ENCODE data around the gene C11orf86. TPM values are rescaled to one million over a fixed set of nuclear protein-coding genes. Genes with fewer than 3 reads are reported as not detected.
A peak's percentile ranks its signal among the peaks of the same experiment; 100 is the strongest.
"Not testable (repeated sequence)": the region's sequence is repeated elsewhere in the genome, so short reads cannot be mapped to it uniquely, and the experiment has no call there.

Gene C11orf86
- polyA plus RNA-seq, 1 donor from 2014 or later: not detected

DNA sequence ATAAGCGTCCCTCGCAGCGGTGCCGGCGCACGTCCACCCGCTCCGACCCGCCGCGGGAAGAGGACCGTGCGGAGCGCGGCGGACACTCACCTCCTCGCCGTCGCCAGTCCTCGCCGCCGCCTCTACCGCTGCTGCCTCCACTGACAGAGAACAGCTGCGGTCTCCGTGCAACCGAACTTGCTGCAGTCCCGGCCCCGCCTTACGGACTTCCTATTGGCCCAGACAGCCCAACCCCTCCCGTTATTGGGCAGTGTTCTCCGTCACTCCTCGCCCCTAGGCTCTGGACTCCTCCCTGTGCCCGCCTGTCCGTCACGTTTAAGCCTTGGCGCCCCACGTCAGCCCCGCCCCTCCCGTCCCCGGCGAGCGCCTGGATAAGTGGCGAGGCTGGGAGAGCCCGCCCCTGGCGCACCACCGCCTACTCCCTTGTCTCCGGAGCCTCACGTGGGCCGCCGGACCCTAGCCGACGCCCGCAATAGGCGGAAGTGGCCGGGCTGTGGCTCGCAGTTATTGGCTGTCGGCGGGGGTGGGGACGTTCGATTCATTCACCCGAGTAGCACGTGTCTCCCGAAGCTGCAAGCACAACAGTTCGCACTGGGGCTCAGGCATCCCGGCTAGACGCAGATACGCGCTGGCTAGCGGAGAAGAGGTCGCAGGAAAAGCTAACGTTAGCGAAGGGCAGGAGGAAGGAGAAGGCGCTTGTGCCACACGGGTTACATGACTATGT lies 16.7 kb upstream of the C11orf86 start, which contains the start of gene PC:
Gene PC (minus strand): TSS at position 152 of the 724 bp plus-strand sequence. CDS start 86,224 bp downstream, outside the sequence.
- Mint-ChIP-seq H3K9me3 (peaks cover 0 to 1% (median 0%) of the 10 kb centered on the region in 3 donors), H3K4me1 (peaks cover 10 to 20% (median 14%) of the 10 kb centered on the region in 3 donors), H3K27me3 (no peaks in the 10 kb centered on the region), H3K27ac (peak within 1 kb of the TSS; percentile 31 to 86 (median 64)), H3K36me3 (no peaks in the 10 kb centered on the region), H3K4me3 (peak within 1 kb of the TSS; percentile 83 to 96 (median 88))

DNA sequence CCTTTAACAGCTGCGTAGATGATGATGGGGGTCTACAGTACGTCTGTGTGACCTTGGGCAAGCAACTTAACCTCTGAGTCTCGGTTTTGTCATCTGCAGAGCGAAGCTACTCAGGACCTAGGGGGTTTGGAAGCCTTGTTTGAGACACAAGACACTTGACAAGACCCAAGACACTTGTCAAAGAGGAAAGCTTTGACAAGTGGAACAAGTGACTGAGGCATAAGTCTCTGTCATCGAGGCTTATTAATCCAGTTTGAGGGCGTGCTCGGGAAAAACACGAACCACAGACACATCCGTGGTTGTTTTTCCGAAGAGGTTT lies 16.2 kb upstream of the C11orf86 start:
- peaks cover 10 to 20% (median 14%) of the 10 kb centered on the region in 3 donors for H3K4me1 Mint-ChIP-seq
- peak overlapping the region in 1 of 3 donors; percentile 64 for H3K27ac Mint-ChIP-seq
- H3K27me3 Mint-ChIP-seq: no peaks in the 10 kb centered on the region
- peak overlapping the region; percentile 83 to 96 (median 88) for H3K4me3 Mint-ChIP-seq
- peaks cover 0 to 1% (median 0%) of the 10 kb centered on the region in 3 donors for H3K9me3 Mint-ChIP-seq
- H3K36me3 Mint-ChIP-seq: no peaks in the 10 kb centered on the region

DNA sequence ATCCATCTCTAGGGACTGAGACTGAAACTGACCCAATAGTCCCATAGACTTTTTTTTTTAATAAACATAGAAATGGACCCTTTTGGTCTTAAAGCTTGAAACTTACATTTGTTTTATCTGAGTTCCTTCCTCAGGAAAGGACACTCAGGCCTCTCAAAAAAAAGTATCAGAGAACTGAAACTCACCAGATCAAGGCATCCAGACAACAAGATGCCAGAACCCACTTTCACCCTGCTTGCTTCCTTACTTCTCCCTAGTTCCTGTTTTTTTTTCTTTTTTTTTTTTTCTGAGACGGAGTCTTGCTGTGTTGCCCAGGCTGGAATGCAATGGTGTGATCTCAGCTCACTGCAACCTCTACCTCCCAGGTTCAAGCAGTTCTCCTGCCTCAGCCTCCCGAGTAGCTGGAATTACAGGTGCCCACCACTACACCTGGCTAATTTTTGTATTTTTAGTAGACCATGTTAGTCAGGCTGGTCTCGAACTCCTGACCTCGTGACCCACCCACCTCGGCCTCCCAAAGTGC lies 13.4 kb upstream of the C11orf86 start:
- H3K27me3 Mint-ChIP-seq, H3K9me3 Mint-ChIP-seq, H3K4me3 Mint-ChIP-seq, H3K27ac Mint-ChIP-seq, H3K36me3 Mint-ChIP-seq: not testable (repeated sequence)
- peaks cover 9 to 16% (median 14%) of the 10 kb centered on the region in 3 donors for H3K4me1 Mint-ChIP-seq

DNA sequence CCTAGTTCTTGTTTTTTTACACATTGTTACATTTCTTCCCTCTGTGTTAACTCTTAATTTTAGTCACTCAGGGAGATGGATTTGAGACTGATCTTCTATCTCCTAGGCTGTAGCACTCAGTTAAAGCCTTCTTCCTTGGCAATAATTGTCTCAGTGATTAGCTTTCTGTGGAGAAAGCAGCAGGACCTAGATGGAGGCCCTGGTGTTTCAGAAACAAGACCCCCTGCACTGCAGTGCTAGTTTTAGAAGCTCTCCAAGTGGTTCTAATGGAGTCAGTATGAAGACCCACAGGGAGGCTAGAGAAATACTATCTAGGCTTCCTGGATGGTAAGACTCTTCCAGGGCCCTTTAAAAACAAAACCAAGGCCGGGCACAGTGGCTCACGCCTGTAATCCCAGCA lies 12.9 kb upstream of the C11orf86 start:
- peaks cover 3% of the 10 kb centered on the region for H3K27me3 Mint-ChIP-seq
- peaks cover 0 to 1% (median 0%) of the 10 kb centered on the region in 3 donors for H3K9me3 Mint-ChIP-seq
- H3K4me3 Mint-ChIP-seq: no peak overlapping the region
- no peak overlapping the region for H3K27ac Mint-ChIP-seq
- no peaks in the 10 kb centered on the region for H3K36me3 Mint-ChIP-seq
- H3K4me1 Mint-ChIP-seq: peaks cover 5 to 14% (median 14%) of the 10 kb centered on the region in 3 donors

DNA sequence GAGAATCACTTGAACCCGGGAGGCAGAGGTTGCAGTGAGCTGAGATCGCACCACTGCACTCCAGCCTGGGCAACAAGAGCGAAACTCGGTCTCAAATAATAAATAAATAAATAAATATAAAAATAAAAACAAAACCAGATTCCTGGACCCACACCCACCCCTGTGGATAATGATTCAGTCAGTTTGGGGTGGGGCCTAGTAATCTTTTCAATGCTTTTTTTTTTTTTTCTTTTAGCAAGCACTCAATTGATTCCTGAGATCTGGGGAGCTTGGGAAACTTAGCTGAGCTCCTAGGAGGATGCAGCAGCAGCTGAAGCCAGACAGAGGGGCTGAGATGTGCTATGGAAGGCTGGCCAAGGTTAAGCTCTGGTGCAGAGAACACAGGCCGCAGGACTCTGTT lies 12.3 kb upstream of the C11orf86 start:
- Mint-ChIP-seq H3K9me3 (peaks cover 0 to 1% (median 0%) of the 10 kb centered on the region in 3 donors), H3K36me3 (no peaks in the 10 kb centered on the region), H3K27ac (no peak overlapping the region), H3K4me1 (peaks cover 5 to 14% (median 12%) of the 10 kb centered on the region in 3 donors), H3K4me3 (no peak overlapping the region), H3K27me3 (peaks cover 3% of the 10 kb centered on the region)

DNA sequence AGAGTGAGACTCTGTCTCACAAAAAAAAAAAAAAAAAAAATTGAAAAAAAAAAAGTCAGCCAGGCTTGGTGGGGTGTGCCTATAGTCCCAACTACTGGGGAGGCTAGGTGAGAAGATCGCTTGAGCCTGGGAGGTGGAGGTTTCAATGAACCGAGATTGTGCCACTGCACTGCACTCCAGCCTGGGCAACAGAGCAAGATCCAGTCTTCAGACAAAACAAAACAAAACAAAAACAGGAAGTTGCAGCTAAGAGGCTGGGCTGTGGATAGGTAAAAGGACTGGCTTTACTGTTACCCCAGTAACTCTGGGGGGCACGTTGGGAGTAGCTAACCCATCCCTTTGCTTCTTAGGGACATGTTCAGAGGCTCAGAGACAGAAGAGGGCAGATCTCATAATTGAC lies 10.6 kb upstream of the C11orf86 start:
- H3K4me1 Mint-ChIP-seq: peaks cover 0 to 3% (median 1%) of the 10 kb centered on the region in 3 donors
- H3K9me3 Mint-ChIP-seq: no peaks in the 10 kb centered on the region
- no peak overlapping the region for H3K27ac Mint-ChIP-seq
- peaks cover 3% of the 10 kb centered on the region for H3K27me3 Mint-ChIP-seq
- no peaks in the 10 kb centered on the region for H3K36me3 Mint-ChIP-seq
- H3K4me3 Mint-ChIP-seq: no peak overlapping the region

DNA sequence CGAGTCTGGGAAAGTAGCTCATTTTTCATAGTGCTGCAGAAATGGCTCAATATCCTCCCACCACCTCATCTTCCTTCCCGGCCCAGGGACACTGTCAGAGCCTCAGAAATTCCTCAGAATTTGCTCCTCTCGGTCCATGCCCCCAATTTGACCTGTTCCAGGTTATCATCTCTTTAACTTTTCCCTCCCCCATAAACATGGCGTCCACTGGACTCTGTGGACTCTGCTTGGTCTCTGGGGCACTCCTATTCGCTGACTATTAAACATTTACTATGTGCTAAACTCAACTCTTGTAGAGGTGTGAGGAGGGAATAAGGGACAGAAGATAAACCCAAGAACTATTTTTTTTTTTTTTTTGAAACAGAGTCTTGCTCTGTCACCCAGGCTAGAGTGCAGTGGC lies 8.8 kb upstream of the C11orf86 start:
- peak overlapping the region in 1 of 3 donors; percentile 87 for H3K27ac Mint-ChIP-seq
- no peaks in the 10 kb centered on the region for H3K36me3 Mint-ChIP-seq
- peaks cover 10% of the 10 kb centered on the region for H3K27me3 Mint-ChIP-seq
- peaks cover 0 to 3% (median 1%) of the 10 kb centered on the region in 3 donors for H3K4me1 Mint-ChIP-seq
- H3K9me3 Mint-ChIP-seq: peaks cover 0 to 6% (median 2%) of the 10 kb centered on the region in 3 donors
- peak overlapping the region in 1 of 4 donors; percentile 19 for H3K4me3 Mint-ChIP-seq

DNA sequence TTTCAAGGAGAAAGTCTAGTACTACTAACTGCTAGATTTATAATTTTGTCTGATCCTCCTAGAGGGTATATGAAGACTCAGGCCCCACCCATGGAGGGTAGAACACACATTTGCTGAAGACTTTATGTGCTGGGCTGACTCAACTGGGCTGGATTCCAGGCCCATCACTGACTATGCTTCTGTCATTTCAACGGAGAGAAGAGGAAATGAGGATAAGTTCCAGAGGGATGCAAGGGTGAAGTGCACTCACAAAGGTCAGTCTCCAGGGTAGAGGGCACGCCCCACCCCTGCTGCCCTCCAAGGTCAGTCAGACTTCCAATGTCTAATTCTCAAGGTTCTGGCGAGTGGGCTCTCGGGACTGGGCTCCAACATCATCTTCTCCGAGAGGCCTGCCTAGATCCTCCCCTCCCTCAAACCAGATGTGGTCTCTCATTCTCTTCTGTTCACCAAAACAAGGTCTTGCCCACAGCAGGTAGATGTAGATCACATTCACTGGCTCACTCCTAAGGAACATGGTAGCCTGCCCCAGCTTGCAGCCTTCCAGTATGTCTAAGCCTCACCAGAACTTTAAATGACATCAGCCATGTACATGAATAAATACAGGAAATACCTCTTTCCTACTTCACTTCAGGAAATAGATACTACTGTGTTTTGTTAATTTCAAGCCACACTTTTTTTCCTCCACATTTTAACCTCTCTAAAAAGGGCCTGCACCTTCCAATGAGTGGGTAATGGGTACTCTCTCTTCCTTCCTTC lies 7.3 kb upstream of the C11orf86 start:
- H3K4me3 Mint-ChIP-seq: no peak overlapping the region
- peaks cover 10% of the 10 kb centered on the region for H3K27me3 Mint-ChIP-seq
- H3K4me1 Mint-ChIP-seq: peaks cover 0 to 1% (median 0%) of the 10 kb centered on the region in 3 donors
- peaks cover 2% of the 10 kb centered on the region for H3K36me3 Mint-ChIP-seq
- peaks cover 0 to 6% (median 2%) of the 10 kb centered on the region in 3 donors for H3K9me3 Mint-ChIP-seq
- H3K27ac Mint-ChIP-seq: no peak overlapping the region

DNA sequence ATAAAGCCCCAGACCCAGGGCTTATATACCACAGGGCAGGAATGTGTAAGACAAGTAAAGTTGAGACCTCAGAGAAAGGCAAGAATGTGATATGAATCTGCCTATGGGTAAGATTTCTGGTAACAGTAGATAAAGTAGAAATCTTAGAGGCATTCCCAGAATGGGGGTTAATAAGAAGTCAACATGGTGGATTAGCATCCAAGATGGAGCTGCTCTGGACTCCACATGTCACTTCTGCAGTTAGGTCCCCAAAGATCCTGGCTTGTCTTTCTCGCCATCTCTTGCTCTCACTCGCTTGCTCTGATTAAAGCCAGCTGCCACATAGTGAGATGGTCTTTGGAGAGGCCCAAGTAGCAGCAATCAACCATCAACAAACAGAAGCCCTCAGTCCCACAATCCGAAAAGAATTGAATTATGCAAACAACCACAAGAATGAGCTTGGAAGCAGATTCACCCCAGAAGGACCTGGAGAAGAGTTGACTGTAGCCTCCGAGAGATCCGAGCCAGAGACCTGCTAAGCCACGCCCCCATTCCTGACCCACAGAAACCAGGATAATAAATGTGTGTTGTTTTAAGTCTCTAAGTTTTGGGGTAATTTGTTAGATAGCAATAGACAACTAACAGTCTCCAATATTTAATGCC lies 5.4 kb upstream of the C11orf86 start:
- H3K4me3 Mint-ChIP-seq: no peak overlapping the region
- H3K4me1 Mint-ChIP-seq: peaks cover 0 to 1% (median 0%) of the 10 kb centered on the region in 3 donors
- H3K27ac Mint-ChIP-seq: peak overlapping the region in 1 of 3 donors; percentile 80
- peaks cover 13% of the 10 kb centered on the region for H3K27me3 Mint-ChIP-seq
- peaks cover 0 to 6% (median 2%) of the 10 kb centered on the region in 3 donors for H3K9me3 Mint-ChIP-seq
- H3K36me3 Mint-ChIP-seq: peaks cover 2% of the 10 kb centered on the region

DNA sequence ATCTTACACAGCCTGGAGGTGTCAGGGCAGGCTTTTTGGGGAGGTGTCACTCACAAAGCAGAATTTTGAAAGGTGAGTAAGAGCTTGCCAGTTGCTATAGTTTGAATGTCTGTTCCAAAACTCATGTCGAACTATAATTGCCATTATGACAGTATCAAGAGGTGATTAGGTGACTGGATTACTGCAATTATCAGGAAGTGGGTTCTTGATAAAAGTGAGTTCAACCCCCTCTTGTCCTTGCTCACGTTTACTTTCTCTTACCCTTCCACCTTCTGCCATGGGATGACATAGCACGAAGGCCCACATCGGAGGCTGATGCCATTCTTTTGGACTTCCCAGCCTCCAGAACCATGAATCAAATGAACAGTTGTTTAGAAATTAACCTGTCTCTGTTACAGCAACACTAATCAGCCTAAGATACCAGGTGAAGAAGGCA lies 4.7 kb upstream of the C11orf86 start:
- peaks cover 0 to 1% (median 0%) of the 10 kb centered on the region in 3 donors for H3K4me1 Mint-ChIP-seq
- H3K36me3 Mint-ChIP-seq: peaks cover 2% of the 10 kb centered on the region
- H3K27me3 Mint-ChIP-seq: peaks cover 10% of the 10 kb centered on the region
- no peak overlapping the region for H3K4me3 Mint-ChIP-seq
- H3K9me3 Mint-ChIP-seq: peaks cover 0 to 6% (median 2%) of the 10 kb centered on the region in 3 donors
- peak overlapping the region in 2 of 3 donors; percentile 31 to 80 for H3K27ac Mint-ChIP-seq

DNA sequence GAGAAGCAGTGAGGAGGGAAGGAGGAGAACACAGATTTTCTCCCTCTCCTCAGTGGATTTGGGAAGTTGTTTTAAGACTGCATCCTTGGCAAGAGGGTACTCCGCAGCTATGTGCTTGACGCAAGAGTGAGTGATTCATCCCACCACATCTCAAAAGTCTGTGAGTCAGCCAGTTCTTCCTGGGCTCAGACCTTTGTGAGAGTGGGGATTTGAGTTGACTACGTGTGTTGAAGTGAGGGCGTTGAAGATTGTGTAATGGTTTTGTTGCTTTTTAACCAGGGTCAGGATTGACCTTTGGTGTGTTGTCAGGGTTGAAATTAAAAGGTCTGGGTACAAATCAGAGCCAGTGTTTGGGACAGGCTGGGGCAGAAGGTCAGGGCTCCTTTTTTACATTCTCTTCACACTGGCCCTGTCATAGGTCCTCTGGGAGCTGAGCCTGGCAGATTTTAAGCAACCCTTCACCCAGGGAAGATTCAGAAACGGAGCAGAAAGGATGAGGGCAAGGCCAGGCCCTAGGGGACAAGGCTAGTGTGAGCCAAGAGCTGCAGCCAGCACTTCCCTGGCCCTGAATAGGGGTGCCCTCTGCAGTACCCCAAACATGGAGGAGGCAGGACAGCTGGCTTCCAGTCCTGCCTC lies 4.2 kb upstream of the C11orf86 start:
- peaks cover 2% of the 10 kb centered on the region for H3K36me3 Mint-ChIP-seq
- H3K9me3 Mint-ChIP-seq: peaks cover 0 to 6% (median 2%) of the 10 kb centered on the region in 3 donors
- no peak overlapping the region for H3K4me3 Mint-ChIP-seq
- H3K4me1 Mint-ChIP-seq: peaks cover 0 to under 1% (median 0%) of the 10 kb centered on the region in 3 donors
- peaks cover 10% of the 10 kb centered on the region for H3K27me3 Mint-ChIP-seq
- H3K27ac Mint-ChIP-seq: peak overlapping the region in 1 of 3 donors; percentile 31

DNA sequence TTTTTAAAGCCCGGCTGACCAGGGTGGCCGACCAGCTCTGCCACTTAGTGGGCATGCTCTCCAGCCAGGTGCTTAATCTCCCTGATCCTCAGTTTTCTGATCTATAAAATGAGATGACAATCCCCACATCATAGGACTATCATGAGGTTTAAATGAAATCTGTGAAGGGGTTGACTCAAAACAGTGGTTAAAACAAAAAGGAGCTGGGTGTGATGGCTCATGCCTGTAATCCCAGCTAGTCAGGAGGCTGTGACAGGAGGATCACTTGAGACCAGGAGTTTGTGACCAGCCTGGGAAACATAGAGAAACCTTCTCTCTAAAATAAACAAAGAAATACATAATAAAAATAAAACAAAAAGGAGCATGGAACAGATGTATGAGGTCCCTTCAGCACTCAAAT lies 3.6 kb upstream of the C11orf86 start:
- Mint-ChIP-seq H3K4me1 (no peaks in the 10 kb centered on the region), H3K27me3 (peaks cover 10% of the 10 kb centered on the region), H3K27ac (no peak overlapping the region), H3K9me3 (peaks cover 0 to 6% (median 2%) of the 10 kb centered on the region in 3 donors), H3K36me3 (peaks cover 2% of the 10 kb centered on the region), H3K4me3 (no peak overlapping the region)

DNA sequence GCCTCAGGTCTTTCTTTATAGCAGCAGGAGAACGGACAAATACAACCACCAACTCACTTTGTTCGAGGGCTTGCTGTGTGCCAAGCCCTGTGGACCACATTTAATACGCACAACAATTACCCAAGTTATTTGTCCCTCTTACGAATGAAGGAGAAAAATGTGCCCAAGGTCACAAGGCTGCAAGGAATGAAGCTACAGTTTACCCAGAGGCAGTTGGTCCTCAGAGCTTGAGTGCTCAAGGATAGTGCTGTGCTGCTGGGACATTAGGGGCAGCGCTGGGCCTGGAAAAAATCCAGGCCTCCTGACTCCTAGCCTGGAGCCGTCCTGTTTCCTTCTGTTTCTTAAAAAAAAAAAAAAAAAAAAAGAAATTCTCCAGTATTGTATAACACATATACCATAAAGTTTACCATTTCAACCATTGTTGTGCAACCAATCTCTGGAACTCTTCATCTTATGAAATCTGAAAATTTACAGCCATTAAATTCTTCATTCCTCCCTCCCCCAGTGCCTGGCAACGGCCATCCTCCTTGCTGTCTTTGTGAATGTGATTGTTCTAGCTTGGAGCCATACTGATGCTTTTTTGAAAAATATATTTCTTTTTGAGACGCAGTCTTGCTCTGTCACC lies 1.0 kb upstream of the C11orf86 start:
- Mint-ChIP-seq H3K27me3 (peaks cover 10% of the 10 kb centered on the region), H3K36me3 (peaks cover 2% of the 10 kb centered on the region), H3K9me3 (peaks cover 0 to 6% (median 4%) of the 10 kb centered on the region in 3 donors), H3K27ac (no peak overlapping the region), H3K4me3 (no peak overlapping the region), H3K4me1 (no peaks in the 10 kb centered on the region)

All from IgD-negative memory B cell (primary cell).